ENCODE data around the gene DMRTB1.

Gene DMRTB1

DNA sequence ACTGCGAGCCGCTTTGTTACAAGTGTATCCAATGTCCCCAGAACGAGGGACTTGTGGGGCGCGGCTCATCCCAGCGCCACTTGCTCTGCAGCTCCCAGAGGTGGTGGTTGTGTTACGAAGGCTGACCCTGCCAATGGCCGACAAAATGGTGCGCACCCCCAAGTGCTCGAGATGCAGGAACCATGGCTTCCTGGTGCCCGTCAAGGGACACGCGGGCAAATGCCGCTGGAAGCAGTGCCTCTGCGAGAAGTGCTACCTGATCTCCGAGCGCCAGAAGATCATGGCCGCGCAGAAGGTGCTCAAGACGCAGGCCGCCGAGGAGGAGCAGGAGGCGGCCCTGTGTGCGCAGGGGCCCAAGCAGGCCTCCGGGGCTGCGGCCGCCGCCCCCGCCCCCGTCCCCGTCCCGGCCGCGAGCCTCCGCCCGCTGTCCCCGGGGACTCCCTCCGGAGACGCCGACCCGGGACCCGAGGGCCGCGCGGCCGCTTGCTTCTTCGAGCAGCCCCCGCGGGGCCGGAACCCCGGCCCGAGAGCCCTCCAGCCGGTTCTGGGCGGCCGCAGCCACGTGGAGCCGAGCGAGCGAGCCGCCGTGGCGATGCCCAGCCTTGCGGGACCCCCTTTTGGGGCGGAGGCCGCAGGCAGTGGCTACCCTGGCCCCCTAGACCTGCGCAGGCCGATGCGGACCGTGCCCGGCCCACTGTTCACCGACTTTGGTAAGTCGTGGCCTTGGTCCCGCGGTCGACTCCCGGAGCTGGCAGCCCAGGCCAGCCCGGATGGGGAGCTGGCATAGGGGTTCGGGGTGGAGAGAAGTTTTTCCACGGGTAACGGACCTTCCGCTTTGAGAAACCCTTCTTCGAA, at the start of gene DMRTB1:
DMRTB1 (plus strand) TSS at position 79 of the 855 bp plus-strand sequence; CDS start at position 134, 55 bp downstream.
- TF ChIP-seq, protein P1, sequence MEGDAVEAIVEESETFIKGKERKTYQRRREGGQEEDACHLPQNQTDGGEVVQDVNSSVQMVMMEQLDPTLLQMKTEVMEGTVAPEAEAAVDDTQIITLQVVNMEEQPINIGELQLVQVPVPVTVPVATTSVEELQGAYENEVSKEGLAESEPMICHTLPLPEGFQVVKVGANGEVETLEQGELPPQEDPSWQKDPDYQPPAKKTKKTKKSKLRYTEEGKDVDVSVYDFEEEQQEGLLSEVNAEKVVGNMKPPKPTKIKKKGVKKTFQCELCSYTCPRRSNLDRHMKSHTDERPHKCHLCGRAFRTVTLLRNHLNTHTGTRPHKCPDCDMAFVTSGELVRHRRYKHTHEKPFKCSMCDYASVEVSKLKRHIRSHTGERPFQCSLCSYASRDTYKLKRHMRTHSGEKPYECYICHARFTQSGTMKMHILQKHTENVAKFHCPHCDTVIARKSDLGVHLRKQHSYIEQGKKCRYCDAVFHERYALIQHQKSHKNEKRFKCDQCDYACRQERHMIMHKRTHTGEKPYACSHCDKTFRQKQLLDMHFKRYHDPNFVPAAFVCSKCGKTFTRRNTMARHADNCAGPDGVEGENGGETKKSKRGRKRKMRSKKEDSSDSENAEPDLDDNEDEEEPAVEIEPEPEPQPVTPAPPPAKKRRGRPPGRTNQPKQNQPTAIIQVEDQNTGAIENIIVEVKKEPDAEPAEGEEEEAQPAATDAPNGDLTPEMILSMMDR (IDR thresholded peaks at IDR 0.05; ENCODE audit: insufficient read depth, low read depth, low read length, missing control alignments): no peak
- DNase-seq (ENCODE audit: low read depth): no peak
- no peak within 1 kb of the TSS for H3K4me3 ChIP-seq (ENCODE audit: low read depth, low read length)

DNA sequence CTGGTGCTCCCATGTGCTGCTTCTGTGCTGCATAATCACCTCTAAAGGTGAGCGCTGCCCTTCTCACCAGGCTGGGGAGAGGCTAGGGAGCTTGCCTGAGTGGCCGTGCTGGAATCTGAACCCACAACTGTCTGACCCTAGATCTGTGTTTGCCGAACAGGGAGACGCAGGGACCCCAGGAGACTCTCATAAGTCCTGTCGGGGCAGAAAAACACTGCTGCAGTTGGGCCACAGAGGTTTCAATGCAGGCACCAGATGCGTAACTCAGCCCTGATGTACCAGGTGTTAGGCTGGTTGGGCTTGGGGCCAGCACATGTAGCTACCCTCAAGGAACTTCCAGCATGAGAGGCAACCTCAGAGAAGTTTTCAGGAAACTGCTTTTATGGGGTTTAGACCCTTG, 49.5 kb upstream of the DMRTB1 start:
- TF ChIP-seq, protein P1 (IDR thresholded peaks at IDR 0.05; ENCODE audit: insufficient read depth, low read depth, low read length, missing control alignments): no peak
- no peak overlapping the region for H3K4me3 ChIP-seq (ENCODE audit: low read depth, low read length)
- DNase-seq (ENCODE audit: low read depth): peak; percentile 45

DNA sequence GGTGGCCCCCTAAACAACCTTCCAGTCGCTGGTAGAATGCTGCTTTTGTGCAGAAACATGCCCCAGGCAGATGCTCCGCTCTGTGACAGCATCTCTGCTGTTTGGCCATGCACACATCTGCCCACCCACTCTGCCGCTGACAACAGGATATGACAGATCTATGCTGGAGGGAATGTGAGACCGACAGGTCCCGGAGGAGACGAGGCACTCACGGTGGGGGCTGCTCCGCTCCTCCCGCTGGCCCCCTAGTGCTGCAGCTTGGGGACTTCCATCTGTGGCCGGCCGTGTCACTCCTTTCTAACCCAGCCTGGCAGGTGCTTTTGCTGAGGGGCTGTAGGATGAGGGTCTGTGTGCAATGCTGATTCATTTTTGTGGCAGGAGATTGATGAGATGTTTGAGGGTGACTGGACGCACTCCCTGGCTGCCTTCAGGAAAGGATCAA, 49.1 kb upstream of the DMRTB1 start:
- DNase-seq (ENCODE audit: low read depth): peak; percentile 79
- H3K4me3 ChIP-seq (ENCODE audit: low read depth, low read length): no peak overlapping the region

DNA sequence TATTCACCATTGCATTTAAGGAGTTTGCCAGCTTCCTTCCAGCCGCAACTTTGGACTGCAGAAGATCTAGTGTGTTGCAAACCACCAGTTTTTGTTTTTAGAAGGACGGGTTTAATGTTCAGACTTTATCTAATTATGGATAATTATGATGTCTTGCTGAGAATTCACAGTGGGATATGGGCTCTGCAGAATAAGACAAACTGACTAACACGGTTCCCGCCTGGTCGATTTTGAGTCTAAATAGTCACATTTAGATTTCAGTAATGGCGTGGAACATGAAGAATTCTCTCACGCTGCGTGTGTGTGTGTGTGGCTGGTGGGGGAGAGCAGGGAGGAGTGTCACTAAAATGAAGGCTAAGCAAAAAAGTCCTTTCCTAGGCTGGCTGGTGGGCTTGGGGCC, 48.5 kb upstream of the DMRTB1 start:
- DNase-seq (ENCODE audit: low read depth): no peak
- no peak overlapping the region for H3K4me3 ChIP-seq (ENCODE audit: low read depth, low read length)
- TF ChIP-seq, protein P1 (IDR thresholded peaks at IDR 0.05; ENCODE audit: insufficient read depth, low read depth, low read length, missing control alignments): no peak

More for the DNA sequence above, 49.1 kb upstream of the DMRTB1 start:
- TF ChIP-seq, protein P1 (IDR thresholded peaks at IDR 0.05; ENCODE audit: insufficient read depth, low read depth, low read length, missing control alignments): no peak

DNA sequence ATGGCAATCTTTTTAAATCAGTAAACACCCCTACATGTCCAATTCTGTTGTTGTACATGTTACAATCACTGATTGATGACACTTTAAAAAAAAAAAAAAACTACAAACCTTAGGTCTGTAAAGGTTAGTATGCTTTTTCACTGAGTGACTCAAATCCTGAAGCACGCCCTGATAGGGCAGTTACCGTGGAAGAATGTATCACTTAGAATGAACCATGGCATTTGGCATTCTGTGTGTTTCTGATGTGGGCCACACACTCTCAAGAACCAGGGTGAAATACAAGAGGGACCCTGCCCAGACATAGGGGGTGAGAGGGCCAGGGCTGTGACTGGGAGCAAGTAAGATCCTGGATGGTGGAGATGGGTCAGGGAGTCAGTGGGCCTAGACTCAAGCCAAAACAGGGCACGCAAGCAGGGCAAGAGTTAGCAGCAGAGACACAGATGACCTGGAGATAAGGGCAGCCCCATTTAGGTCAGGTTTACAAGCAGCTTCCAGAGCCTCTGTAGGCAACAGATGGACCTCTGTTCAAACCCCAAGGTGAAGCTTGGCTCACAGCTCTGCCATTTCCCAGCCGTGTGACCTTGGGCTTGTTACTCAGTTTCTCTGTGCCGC, 47.6 kb upstream of the DMRTB1 start:
- TF ChIP-seq, protein P1 (IDR thresholded peaks at IDR 0.05; ENCODE audit: insufficient read depth, low read depth, low read length, missing control alignments): no peak
- no peak for DNase-seq (ENCODE audit: low read depth)
- H3K4me3 ChIP-seq (ENCODE audit: low read depth, low read length): no peak overlapping the region

DNA sequence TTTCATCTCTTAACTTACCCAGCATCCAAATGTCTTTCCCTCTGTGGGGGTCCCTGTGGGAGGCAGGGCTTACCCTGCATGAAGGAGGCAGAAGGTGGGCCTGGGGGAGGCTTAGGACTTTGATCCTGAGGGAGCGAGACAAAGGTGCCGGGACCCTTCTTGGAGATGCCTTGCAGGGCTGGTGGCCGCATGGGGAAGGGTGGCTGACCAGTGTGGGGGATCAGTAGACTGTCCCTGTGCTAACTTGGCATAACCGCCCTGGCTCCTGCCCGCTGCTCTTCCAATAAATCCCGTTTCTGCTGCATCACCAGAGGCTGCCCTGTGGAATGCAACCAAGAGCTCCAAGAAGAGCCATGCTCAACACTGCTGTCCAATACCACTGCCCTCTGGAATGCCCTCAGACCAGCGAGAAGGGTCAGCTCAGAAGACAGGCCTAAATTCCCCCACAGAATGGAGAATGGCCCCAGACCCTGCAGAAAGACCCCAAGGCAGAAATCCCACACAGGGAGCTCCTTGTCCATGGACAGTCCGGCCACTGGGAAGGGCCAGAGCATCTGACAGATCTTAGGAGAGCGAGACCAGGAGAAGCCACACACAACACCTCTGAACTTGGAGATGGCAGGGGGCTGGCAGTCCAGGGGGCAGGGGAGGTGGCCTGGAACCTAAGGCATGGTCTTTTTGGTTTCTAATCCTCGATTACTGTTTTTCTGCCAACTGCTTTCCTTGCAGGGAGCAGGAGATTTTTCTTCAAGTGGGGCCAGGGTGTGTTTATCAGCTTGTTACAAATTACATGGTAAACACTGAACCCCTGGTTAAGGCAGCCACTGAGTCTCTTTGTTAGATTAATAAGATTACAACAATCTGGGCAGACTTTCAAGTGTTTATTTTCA, 46.7 kb upstream of the DMRTB1 start:
- TF ChIP-seq, protein P1 (IDR thresholded peaks at IDR 0.05; ENCODE audit: insufficient read depth, low read depth, low read length, missing control alignments): no peak
- no peak for DNase-seq (ENCODE audit: low read depth)
- no peak overlapping the region for H3K4me3 ChIP-seq (ENCODE audit: low read depth, low read length)
